GM23248 (cell line): ENCODE results near the gene GRIPAP1.

ENCODE experiments used
- EZH2 ChIP-seq: fragments of 200-600 bp; sonication (generic); IDR thresholded peaks from 2 replicates; pipeline ENCODE4 v1.6.1; 2018; ENCODE audit warnings: antibody characterized with exemption, mild to moderate bottlenecking; ENCODE audit not compliant: insufficient read depth, poor library complexity, severe bottlenecking
- EZH2phosphoT487 ChIP-seq: fragments of 200-600 bp; sonication (generic); IDR thresholded peaks from 2 replicates; pipeline ENCODE4 v1.6.1; 2018; ENCODE audit warnings: antibody characterized with exemption, moderate library complexity, mild to moderate bottlenecking, low read depth; ENCODE audit not compliant: insufficient read depth

GRCh38 chrX:48936429-48937053, 65.5 kb downstream of the GRIPAP1 start:
- TF ChIP-seq EZH2 = no peak
- TF ChIP-seq EZH2phosphoT487 = no peak
